ENCODE measurements around the gene CAST. TPM values are rescaled to one million over a fixed set of nuclear protein-coding genes. Genes with fewer than 3 reads are reported as not detected.

Gene CAST
- total RNA-seq, 1 experiment from 2014 or later = 52.3 TPM

DNA sequence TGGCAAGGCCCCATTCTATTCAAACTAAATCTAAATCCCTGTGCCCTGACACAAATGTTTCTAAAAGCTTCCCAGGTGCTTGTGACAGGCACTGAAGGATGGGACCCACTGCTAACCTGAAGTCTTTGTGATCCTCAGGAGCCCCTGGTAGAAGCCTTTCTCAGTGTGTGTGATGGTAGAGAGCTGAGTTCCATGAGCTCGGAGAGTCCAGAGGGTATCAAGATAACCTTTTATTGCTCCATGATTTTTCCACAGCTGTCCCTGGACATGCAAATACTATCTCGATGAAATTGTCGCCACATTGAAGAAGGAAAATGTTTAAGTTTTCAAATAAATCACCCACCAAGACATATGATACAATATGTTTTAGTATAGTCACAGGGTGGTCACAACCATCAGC, 7.7 kb downstream of the CAST start:
- Histone ChIP-seq H2AK5ac (ENCODE audit: insufficient read length, low read length) (no peak overlapping the region), H3K56ac (ENCODE audit: insufficient read length, low read depth, low read length) (no peak overlapping the region), H4K5ac (ENCODE audit: insufficient read length, low read depth, low read length) (no peak overlapping the region), H3K27ac (ENCODE audit: insufficient read length, low read depth, low read length) (no peak overlapping the region), H3K9ac (ENCODE audit: extremely low read depth, insufficient read length, low read length) (no peak overlapping the region), H3K79me2 (ENCODE audit: insufficient read depth, low read length) (no peaks in the 10 kb centered on the region), H3K79me1 (ENCODE audit: insufficient read depth, low read depth, low read length, poor library complexity, severe bottlenecking) (no peaks in the 10 kb centered on the region), H4K91ac (ENCODE audit: insufficient read length, low read depth, low read length) (no peak overlapping the region), H3T11ph (ENCODE audit: low read length) (no peak overlapping the region), H3K9me3 (ENCODE audit: control insufficient read depth, low read depth, low read length) (no peaks in the 10 kb centered on the region), H4K8ac (replicated peaks; ENCODE audit: insufficient read length, low read depth, low read length) (no peak overlapping the region), H3K23me2 (ENCODE audit: insufficient read length, low read depth, low read length, poor library complexity, severe bottlenecking) (no peaks in the 10 kb centered on the region), H2AFZ (ENCODE audit: low read length) (no peak overlapping the region), H4K20me1 (ENCODE audit: control insufficient read depth, insufficient read depth, insufficient read length) (no peaks in the 10 kb centered on the region), H2BK12ac (ENCODE audit: insufficient read length, low read depth, low read length) (no peak overlapping the region), H2BK15ac (ENCODE audit: low read depth, low read length) (no peak overlapping the region), H2BK20ac (ENCODE audit: low read depth, low read length, poor library complexity, severe bottlenecking) (no peak overlapping the region), H3K4me2 (ENCODE audit: insufficient read depth, insufficient read length, low read length) (no peak overlapping the region), H3K4ac (ENCODE audit: low read depth, low read length) (no peak overlapping the region), H3K18ac (ENCODE audit: insufficient read length, low read depth, low read length) (no peak overlapping the region), H2BK5ac (ENCODE audit: insufficient read length, low read length) (no peak overlapping the region), H3K23ac (ENCODE audit: insufficient read length, low read depth, low read length) (no peak overlapping the region), H2BK120ac (ENCODE audit: low read depth, low read length, poor library complexity, severe bottlenecking) (no peak overlapping the region), H3K4me1 (ENCODE audit: insufficient read depth, low read length) (no peaks in the 10 kb centered on the region; the same call in 1 of the 2 replicates), H3K27me3 (ENCODE audit: insufficient read depth, low read length) (no peaks in the 10 kb centered on the region), H3K14ac (ENCODE audit: insufficient read depth, low read length) (no peak overlapping the region)
- no peak overlapping the region for H3K4me3 Mint-ChIP-seq
- H3K27me3 Mint-ChIP-seq (ENCODE audit: low read depth) = peaks cover 2% of the 10 kb centered on the region
- H3K36me3 Mint-ChIP-seq (ENCODE audit: insufficient read depth in 1 of 3, low read depth in 3 of 3) = no peaks in the 10 kb centered on the region
- WGBS (ENCODE audit: extremely low coverage, insufficient read length, low lambda C conversion rate) = no CpG with 5 or more reads among the region's 3 CpGs
- no peak overlapping the region for H3K27ac Mint-ChIP-seq
- H3K4me1 Mint-ChIP-seq = peaks cover 4% of the 10 kb centered on the region in 2 experiments; a peak in 3 of 4 replicates
- no peak for DNase-seq
- TF ChIP-seq CTCF (conservative IDR thresholded peaks at IDR 0.05) = no peak
- H3K9me3 Mint-ChIP-seq = no peaks in the 10 kb centered on the region

All from H9 (cell line).